D721Med (cell line): ENCODE data around the gene SAMD4B.
A peak's percentile ranks its signal among the peaks of the same experiment; 100 is the strongest.

Source experiments
- DNase-seq: peaks from one replicate; pipeline ENCODE4 v3.0.0; 2011; ENCODE audit warnings: low spot score; ENCODE audit not compliant: insufficient read length
- FAIRE-seq: peaks from 2 replicates; lab custom pipeline; 2011; peaks lifted over from hg19 to GRCh38; lab: Jason Lieb, UNC
- TF ChIP-seq, protein P1 (sequence below): IDR thresholded peaks from 2 replicates; pipeline ENCODE4 v1.5.1; 2012; ENCODE audit warnings: mild to moderate bottlenecking, control low read depth; ENCODE audit not compliant: insufficient read depth; ENCODE audit errors: missing control alignments

The SAMD4B gene

DNA sequence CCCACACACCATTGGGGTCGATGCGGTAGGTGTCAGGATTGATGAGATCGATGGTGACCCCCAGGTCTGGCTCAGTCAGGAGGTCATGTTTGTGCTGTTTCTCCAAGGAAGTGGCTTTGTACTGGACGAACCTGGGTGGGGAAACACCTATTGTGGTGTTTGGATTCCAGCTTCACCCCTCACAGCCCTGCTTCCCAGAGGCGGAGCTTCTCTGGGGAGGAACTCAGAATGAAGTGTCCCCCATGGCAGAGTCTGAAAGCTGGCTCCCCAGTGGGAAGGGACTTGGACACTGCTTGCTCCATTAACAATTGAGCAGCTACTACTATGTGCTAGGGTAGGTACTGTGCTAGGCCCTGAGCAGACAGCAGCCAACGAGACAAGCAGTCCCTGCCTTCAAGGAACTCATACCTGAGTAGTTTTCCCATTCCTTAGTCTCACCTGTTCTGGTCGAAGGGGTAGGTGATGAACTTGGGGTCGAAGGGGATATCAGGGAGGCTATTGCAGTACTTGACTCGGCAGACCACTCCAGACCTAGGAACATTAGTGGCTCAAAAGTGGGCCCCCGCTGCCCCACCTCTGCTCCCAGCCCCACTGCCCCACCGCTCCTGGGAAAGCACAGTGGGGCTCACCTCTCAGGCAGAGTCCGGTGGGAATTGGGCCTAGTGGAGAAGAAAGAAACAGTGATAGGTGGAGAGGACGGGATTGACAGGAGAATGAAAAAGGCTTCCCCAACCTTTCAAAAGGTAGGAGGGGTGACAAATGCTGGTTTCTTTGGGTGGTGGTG is 47.6 kb downstream of the SAMD4B start:
- FAIRE-seq (no peak), DNase-seq (no peak)
- TF ChIP-seq, protein P1, sequence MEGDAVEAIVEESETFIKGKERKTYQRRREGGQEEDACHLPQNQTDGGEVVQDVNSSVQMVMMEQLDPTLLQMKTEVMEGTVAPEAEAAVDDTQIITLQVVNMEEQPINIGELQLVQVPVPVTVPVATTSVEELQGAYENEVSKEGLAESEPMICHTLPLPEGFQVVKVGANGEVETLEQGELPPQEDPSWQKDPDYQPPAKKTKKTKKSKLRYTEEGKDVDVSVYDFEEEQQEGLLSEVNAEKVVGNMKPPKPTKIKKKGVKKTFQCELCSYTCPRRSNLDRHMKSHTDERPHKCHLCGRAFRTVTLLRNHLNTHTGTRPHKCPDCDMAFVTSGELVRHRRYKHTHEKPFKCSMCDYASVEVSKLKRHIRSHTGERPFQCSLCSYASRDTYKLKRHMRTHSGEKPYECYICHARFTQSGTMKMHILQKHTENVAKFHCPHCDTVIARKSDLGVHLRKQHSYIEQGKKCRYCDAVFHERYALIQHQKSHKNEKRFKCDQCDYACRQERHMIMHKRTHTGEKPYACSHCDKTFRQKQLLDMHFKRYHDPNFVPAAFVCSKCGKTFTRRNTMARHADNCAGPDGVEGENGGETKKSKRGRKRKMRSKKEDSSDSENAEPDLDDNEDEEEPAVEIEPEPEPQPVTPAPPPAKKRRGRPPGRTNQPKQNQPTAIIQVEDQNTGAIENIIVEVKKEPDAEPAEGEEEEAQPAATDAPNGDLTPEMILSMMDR: no peak

DNA sequence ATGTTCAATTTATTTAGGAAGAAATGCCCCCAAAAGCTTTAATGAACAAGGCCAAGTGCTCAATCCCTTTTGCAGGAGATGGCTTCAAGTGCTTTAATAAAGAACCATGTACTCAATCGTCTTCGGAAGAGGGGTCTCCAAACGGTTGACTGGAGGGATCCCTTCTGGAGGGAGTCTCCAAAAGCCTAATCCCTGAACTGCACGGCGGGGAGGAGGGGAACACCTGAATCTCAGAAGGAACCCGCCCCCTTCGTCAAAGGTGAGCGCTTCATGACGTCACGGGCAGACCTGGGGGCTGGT is 48.2 kb downstream of the SAMD4B start:
- TF ChIP-seq, protein P1: no peak
- FAIRE-seq (no peak), DNase-seq (no peak)

DNA sequence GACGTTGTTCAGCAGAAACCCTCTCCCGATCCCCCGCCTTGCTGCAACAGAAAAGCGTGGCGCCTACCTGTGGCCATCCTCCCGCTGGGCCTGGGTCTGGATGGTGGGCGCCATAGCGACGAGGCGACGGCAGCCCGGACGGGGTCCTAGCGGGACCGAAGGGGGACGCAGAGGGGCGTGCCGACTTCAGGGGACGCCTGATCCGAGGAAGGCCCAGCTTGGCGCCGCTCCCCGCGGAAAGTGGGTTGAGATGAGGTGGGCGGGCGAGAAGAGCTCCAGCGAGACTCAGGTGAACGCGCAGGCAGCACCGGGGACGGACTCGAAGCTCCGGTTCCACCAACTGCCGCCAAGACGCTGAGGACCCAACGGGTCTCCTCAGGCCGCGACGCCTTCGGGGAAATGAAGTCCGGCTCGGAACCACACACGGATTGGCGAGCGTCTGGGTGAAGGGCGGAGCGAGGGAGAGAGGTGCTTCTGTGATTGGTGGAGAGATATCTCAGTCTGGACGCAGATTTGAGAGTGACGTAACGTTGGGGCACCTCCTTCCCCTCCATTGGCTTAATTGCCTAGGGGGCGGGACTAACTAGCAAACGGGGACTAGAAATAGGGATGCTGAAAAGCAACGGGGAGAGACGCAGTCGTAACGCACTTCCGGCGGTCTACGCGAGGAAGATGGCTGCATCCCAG is 48.7 kb downstream of the SAMD4B start, which contains the start of the genes MED29 and PAF1:
Gene MED29 (plus strand): TSS at position 628 of the 687 bp plus-strand sequence. CDS start 45 bp downstream, at position 673.
Gene PAF1 (minus strand): TSS at position 356 of the 687 bp plus-strand sequence. CDS start 242 bp downstream, at position 114.
- TF ChIP-seq, protein P1: no peak
- peak; percentile 71 for FAIRE-seq
- peak; percentile 96 for DNase-seq

DNA sequence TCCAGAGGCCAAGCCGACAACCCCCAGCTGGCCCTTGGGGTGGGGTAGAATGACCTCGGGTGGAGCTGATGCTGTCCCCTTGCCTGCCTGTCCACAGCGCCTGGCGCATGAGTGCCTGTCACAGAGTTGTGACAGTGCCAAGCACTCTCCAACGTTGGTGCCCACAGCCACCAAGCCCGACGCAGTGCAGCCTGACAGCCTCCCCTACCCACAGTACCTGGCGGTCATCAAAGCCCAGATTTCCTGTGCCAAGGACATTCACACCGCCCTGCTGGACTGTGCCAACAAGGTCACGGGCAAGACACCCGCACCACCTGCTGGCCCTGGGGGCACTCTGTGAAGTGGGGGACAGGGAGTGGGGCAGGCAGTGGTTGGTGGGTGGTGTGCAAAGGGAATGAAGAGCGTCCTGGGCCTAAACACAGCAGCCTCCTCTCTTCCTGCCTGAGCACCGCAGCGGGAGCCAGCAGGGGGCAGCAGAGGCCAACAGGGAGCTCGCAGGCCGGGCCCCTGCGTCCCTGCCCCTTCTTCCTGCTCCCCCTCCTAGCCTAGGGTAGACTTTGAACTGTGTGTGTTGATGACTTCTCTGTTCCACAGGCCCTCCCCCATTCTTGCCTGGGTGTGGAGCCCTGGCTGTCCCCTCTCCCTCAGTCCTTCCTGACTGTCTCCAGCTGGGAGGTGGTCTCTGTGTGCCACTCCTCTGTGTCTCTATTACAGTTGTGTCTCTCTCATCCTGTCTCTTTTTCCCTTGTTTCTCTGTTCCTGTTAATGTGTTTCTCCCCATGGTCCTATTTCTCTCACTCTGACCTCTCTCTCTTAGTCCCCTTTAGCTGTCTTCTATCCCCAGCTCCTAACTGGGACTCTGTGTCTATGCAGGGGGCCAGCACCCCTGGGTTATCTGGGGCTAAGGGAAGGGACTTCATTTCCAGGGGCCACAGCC is 55.4 kb downstream of the SAMD4B start:
- DNase-seq (peak; percentile 96), FAIRE-seq (no peak)

DNA sequence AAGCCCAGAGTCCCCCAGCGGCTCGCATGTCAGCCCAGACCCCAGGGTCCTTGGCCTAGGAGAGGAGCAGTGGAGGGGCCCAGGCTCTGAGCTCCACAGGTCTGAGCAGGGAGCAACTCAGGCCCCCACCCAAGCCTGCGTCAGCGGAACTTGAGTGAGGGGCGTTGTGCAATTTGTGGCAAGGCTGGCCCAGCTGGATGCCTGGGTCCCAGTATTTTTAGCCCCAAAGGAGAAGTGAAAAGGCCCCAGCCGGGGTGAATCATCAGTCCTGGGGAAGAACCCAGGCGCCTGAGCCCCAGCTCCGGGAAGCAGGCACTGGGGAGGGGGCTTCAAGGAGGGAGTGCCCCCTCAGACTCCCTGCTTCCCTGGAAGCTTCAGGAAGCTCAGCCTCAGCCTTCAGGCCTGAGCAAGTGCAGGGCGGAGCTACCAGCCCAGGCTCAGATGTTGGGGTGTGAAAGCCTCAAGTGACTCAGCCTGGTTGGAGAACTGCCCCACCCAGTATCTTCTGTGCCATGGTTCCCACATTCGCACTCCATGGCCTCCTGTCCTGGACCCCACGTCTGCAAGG is 56.2 kb downstream of the SAMD4B start:
- FAIRE-seq: no peak
- DNase-seq: no peak
- TF ChIP-seq, protein P1: no peak

More for the DNA sequence above, 55.4 kb downstream of the SAMD4B start:
- TF ChIP-seq, protein P1: peak; percentile 92

DNA sequence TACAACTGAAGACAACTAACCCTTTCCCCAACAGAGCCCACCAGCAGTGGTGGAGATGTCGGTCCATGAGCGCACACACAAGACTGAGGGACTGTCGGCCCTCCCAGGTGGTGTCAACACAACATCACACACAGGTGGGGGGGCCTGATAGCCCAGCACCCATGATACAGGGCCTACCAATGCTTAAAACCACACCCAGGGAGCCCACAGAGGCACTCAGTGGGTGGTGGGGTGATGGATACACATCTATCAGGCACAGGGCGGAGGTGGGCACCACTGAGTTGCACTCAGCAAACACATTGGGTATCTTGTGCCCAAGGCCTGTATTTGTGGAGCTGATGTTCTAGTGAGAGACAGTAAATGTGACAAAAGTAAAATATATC is 57.4 kb downstream of the SAMD4B start:
- DNase-seq (no peak), FAIRE-seq (no peak)
- TF ChIP-seq, protein P1: no peak
